ENCODE data around the gene RGS12.

DNA sequence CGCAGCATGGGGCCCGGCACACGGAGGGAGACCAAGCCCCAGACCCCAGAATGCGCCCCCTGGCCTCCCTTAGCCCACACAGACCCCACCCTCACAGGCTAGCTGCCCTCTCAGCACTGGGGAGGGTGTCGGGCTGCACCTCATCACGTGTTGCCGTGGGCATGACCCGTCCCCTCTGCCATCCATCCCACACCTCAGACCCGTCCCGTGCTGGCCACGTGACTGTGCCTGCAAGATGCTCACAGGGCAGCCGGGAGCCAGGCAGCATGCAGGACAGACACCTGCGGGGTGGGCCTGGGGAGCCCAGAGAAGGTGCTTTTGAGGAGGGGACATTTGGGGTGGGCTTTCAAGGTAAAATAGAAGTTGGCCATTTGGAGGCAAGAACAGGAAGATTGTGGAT, 39.0 kb upstream of the RGS12 start:
- TF ChIP-seq, protein P1, sequence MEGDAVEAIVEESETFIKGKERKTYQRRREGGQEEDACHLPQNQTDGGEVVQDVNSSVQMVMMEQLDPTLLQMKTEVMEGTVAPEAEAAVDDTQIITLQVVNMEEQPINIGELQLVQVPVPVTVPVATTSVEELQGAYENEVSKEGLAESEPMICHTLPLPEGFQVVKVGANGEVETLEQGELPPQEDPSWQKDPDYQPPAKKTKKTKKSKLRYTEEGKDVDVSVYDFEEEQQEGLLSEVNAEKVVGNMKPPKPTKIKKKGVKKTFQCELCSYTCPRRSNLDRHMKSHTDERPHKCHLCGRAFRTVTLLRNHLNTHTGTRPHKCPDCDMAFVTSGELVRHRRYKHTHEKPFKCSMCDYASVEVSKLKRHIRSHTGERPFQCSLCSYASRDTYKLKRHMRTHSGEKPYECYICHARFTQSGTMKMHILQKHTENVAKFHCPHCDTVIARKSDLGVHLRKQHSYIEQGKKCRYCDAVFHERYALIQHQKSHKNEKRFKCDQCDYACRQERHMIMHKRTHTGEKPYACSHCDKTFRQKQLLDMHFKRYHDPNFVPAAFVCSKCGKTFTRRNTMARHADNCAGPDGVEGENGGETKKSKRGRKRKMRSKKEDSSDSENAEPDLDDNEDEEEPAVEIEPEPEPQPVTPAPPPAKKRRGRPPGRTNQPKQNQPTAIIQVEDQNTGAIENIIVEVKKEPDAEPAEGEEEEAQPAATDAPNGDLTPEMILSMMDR (IDR thresholded peaks at IDR 0.05), result no peak
- no peak for TF ChIP-seq RFX5 (IDR thresholded peaks at IDR 0.05)
- no peak for TF ChIP-seq KDM1A (IDR thresholded peaks at IDR 0.05; ENCODE audit: low read depth)
- TF ChIP-seq, protein P2, sequence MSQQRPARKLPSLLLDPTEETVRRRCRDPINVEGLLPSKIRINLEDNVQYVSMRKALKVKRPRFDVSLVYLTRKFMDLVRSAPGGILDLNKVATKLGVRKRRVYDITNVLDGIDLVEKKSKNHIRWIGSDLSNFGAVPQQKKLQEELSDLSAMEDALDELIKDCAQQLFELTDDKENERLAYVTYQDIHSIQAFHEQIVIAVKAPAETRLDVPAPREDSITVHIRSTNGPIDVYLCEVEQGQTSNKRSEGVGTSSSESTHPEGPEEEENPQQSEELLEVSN (IDR thresholded peaks at IDR 0.05; ENCODE audit: borderline replicate concordance, low read depth), result no peak
- no peak for TF ChIP-seq ESRRA (IDR thresholded peaks at IDR 0.05; ENCODE audit: borderline replicate concordance, low read length)
- TF ChIP-seq, protein P3, sequence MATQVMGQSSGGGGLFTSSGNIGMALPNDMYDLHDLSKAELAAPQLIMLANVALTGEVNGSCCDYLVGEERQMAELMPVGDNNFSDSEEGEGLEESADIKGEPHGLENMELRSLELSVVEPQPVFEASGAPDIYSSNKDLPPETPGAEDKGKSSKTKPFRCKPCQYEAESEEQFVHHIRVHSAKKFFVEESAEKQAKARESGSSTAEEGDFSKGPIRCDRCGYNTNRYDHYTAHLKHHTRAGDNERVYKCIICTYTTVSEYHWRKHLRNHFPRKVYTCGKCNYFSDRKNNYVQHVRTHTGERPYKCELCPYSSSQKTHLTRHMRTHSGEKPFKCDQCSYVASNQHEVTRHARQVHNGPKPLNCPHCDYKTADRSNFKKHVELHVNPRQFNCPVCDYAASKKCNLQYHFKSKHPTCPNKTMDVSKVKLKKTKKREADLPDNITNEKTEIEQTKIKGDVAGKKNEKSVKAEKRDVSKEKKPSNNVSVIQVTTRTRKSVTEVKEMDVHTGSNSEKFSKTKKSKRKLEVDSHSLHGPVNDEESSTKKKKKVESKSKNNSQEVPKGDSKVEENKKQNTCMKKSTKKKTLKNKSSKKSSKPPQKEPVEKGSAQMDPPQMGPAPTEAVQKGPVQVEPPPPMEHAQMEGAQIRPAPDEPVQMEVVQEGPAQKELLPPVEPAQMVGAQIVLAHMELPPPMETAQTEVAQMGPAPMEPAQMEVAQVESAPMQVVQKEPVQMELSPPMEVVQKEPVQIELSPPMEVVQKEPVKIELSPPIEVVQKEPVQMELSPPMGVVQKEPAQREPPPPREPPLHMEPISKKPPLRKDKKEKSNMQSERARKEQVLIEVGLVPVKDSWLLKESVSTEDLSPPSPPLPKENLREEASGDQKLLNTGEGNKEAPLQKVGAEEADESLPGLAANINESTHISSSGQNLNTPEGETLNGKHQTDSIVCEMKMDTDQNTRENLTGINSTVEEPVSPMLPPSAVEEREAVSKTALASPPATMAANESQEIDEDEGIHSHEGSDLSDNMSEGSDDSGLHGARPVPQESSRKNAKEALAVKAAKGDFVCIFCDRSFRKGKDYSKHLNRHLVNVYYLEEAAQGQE (IDR thresholded peaks at IDR 0.05), result no peak

Measured in A549 (cell line).